ENCODE results near the gene XRCC1. TPM values are rescaled to one million over a fixed set of nuclear protein-coding genes. Genes with fewer than 3 reads are reported as not detected.

XRCC1 gene
- total RNA-seq, 1 experiment from 2014 or later: 42.7 TPM

Other genes with a start within 250 kb of the XRCC1 start
- gene CD177, start 221.8 kb downstream of the XRCC1 start, total RNA-seq (2014; rRNA removed; shearing (Covaris generic)): not detected in 2 replicates
- gene TEX101, start 160.6 kb downstream of the XRCC1 start, total RNA-seq (2014; rRNA removed; shearing (Covaris generic)): not detected in 2 replicates
- 1.3 and 1.8 TPM in 2 replicates for gene LYPD3, start 109.9 kb downstream of the XRCC1 start, total RNA-seq (2014; rRNA removed; shearing (Covaris generic))
- gene PHLDB3, start 70.8 kb downstream of the XRCC1 start, total RNA-seq (2014; rRNA removed; shearing (Covaris generic)): 12.1 and 12.8 TPM in 2 replicates
- 232 and 297 TPM in 2 replicates for gene ETHE1, start 48.3 kb downstream of the XRCC1 start, total RNA-seq (2014; rRNA removed; shearing (Covaris generic))
- gene ZNF575, start 42.3 kb downstream of the XRCC1 start, total RNA-seq (2014; rRNA removed; shearing (Covaris generic)): 0.20 TPM in 1 of 2 replicates, not detected in the other
- 2.8 and 3.8 TPM in 2 replicates for gene PINLYP, start 274 bp upstream of the XRCC1 start, total RNA-seq (2014; rRNA removed; shearing (Covaris generic))
- gene IRGQ, start 20.6 kb upstream of the XRCC1 start, total RNA-seq (2014; rRNA removed; shearing (Covaris generic)): 11.9 and 16.4 TPM in 2 replicates
- gene ZNF576, start 21.1 kb upstream of the XRCC1 start, total RNA-seq (2014; rRNA removed; shearing (Covaris generic)): 13.1 and 18.9 TPM in 2 replicates
- 0.10 and 0.12 TPM in 2 replicates for gene SRRM5, start 36.6 kb upstream of the XRCC1 start, total RNA-seq (2014; rRNA removed; shearing (Covaris generic))
- gene ZNF428, start 44.1 kb upstream of the XRCC1 start, total RNA-seq (2014; rRNA removed; shearing (Covaris generic)): 49.5 and 62.6 TPM in 2 replicates
- gene CADM4, start 64.3 kb upstream of the XRCC1 start, total RNA-seq (2014; rRNA removed; shearing (Covaris generic)): 2.5 and 3.8 TPM in 2 replicates
- gene PLAUR, start 94.6 kb upstream of the XRCC1 start, total RNA-seq (2014; rRNA removed; shearing (Covaris generic)): 426 and 458 TPM in 2 replicates
- not detected in 2 replicates for gene IRGC, start 140.5 kb upstream of the XRCC1 start, total RNA-seq (2014; rRNA removed; shearing (Covaris generic))
- 17.0 and 39.3 TPM in 2 replicates for gene SMG9, start 179.4 kb upstream of the XRCC1 start, total RNA-seq (2014; rRNA removed; shearing (Covaris generic))
- 71.6 and 126 TPM in 2 replicates for gene KCNN4, start 205.4 kb upstream of the XRCC1 start, total RNA-seq (2014; rRNA removed; shearing (Covaris generic))
- gene LYPD5, start 226.9 kb upstream of the XRCC1 start, total RNA-seq (2014; rRNA removed; shearing (Covaris generic)): 0.24 and 0.59 TPM in 2 replicates

Data from RPMI7951 (cell line).